GM12891 (cell line): Measurements from ENCODE around the gene PDLIM7.
A peak's percentile ranks its signal among the peaks of the same experiment; 100 is the strongest.
"Not testable (repeated sequence)": the region's sequence is repeated elsewhere in the genome, so short reads cannot be mapped to it uniquely, and the experiment has no call there.

Experiments used
- DNase-seq: peaks from one replicate; pipeline ENCODE4 v3.0.0; 2011; ENCODE audit warnings: low spot score; ENCODE audit not compliant: insufficient read length
- FAIRE-seq: peaks from 2 replicates; lab custom pipeline; 2011; peaks lifted over from hg19 to GRCh38; lab: Jason Lieb, UNC
- PAX5 ChIP-seq: IDR thresholded peaks from 2 replicates; pipeline ENCODE4 v1.6.1; 2011; ENCODE audit warnings: low read length, moderate library complexity, mild to moderate bottlenecking; ENCODE audit not compliant: insufficient read depth, severe bottlenecking
- POLR2A ChIP-seq: IDR thresholded peaks from 2 replicates; pipeline ENCODE4 v1.6.1; 2011; ENCODE audit warnings: low read depth, low read length, control low read depth
- POLR2AphosphoS5 ChIP-seq: IDR thresholded peaks from 2 replicates; pipeline ENCODE4 v1.6.1; 2011; ENCODE audit warnings: low read depth, low read length, control low read depth
- POU2F2 ChIP-seq: IDR thresholded peaks from 2 replicates; pipeline ENCODE4 v1.6.1; 2011; ENCODE audit warnings: low read depth, mild to moderate bottlenecking, control low read depth, low read length, moderate library complexity
- SPI1 ChIP-seq: IDR thresholded peaks from 2 replicates; pipeline ENCODE4 v1.6.1; 2011; ENCODE audit warnings: low read depth, low read length, control low read depth
- TAF1 ChIP-seq: IDR thresholded peaks from 2 replicates; pipeline ENCODE4 v1.6.1; 2011; ENCODE audit warnings: low read depth, low read length, control low read depth

PDLIM7 gene

DNA sequence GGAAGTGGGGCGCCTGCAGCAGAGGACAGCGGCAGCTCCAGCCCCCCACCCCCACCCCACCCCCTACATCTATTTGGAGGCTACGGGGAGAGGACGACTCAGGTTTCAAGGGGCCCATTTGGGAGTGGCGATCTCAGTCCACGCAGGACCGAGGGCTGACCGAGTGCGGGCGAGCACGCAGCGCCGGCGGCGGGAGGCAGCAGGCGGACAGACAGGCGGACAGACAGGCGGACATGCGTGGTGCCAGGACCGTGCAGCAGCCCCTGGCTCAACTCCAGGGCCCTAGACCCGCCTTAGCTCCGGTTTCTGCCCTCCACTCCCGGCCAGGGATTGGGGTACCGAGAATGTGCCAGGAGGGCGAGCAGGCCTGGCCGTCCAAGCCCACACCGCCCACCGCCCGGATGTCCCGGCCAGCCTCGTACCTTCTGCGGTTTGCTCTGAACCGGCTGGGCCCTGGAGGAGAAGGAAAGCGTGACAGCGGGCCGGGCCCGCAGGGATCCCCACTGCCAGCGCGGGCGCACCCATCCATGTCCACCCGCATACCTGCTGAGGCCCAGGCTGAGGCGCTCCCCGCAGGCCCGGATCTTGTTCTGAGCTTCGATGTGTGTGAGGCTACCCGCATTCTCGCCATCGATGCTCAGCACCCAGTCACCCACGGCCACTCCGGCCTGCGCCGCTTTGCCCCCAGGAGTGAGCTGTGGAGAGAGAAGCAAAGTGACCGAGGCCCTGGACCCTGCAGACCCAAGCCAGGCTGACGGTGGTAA, 5.2 kb downstream of the PDLIM7 start:
- DNase-seq (no peak), FAIRE-seq (no peak)
- no peak for TF ChIP-seq POU2F2
- no peak for TF ChIP-seq POLR2A
- TF ChIP-seq PAX5 = no peak
- no peak for TF ChIP-seq TAF1
- no peak for TF ChIP-seq SPI1
- TF ChIP-seq POLR2AphosphoS5 = no peak

DNA sequence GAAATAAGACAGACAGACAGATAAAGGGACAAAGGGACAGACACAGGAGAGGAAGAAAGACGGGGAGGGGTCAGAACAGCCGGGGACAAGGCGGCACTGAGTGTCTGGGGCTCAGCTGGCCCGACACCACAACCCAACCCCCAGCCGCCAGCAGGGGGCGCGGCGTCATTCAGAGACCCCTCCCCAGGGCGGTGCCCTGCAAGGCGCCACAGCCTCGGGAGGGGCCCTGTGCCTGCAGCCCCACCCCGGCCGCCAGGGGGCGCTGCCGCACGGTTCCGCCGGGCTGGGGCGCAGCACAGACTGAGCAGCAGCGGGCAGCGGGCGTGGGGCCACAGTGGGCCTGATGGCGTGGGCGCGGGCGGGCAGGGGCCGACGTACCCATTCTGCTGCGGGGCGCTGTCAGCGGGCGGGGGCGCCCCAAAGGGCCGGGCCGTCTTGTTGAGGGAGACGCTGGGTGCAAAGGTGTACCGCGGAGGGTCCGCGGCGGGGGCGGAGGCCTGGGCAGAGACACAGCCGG, 5.9 kb downstream of the PDLIM7 start:
- TF ChIP-seq POU2F2 (no peak), PAX5 (no peak), TAF1 (no peak), POLR2A (no peak), SPI1 (no peak), POLR2AphosphoS5 (no peak)
- DNase-seq (no peak), FAIRE-seq (no peak)

DNA sequence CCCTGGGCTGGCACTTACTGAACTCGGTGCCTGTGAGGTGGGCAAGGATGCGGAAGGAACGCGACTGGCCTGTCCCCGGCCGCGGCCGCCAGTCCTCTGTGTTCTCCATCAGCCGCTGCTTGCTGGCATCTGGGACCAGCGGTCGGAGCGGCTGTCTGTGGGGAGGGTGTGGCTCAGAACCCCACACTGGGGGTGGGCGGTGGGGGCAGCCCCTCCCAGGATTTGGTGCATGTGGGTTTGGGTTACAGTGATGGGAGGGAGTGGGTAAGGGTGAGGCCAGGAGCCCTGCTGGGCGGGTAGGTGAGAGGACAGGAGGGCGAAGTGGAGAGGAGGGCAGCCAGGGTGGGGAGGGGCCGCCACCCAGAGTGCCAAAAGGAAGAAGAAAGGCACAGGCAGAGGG, 6.4 kb downstream of the PDLIM7 start:
- no peak for TF ChIP-seq POLR2AphosphoS5
- no peak for TF ChIP-seq PAX5
- TF ChIP-seq POU2F2 = no peak
- no peak for TF ChIP-seq SPI1
- no peak for TF ChIP-seq TAF1
- no peak for TF ChIP-seq POLR2A
- FAIRE-seq = no peak
- DNase-seq = no peak

DNA sequence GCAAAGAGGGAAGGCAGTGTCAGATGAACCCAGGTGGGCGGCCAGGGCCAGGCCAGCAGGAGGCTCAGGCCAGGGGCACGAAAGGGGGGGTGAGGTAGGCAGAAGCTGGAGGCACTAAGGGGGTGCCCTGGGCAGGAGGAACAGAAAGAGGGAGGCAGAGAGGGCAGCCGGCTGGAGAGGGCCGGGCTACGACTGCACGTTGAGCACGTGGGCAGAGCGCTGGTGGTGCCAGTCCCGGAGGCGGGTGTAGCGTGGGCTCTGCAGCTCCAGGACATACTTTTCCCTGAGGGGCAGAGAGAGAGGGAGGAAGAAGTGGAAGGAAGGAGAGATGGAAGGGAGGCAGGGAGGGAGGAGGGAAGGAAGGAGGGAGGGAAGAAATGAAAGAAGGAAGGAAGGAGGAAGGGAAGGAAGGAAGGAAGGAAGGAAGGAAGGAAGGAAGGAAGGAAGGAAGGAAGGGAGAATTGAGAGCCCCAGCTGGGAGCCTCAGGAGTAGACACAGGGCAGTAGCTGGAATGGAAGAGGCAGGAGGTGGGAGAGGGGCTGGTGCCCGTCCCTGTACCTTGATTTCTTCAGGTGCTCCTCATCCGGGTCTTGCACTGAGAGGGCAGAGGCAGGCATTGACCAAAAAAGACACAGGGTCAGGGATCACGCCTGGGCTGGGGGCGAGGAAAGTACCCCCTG, 7.0 kb downstream of the PDLIM7 start:
- DNase-seq (no peak), FAIRE-seq (no peak)
- TF ChIP-seq POLR2A (no peak), POLR2AphosphoS5 (no peak), POU2F2 (no peak), TAF1 (no peak), SPI1 (no peak), PAX5 (no peak)

DNA sequence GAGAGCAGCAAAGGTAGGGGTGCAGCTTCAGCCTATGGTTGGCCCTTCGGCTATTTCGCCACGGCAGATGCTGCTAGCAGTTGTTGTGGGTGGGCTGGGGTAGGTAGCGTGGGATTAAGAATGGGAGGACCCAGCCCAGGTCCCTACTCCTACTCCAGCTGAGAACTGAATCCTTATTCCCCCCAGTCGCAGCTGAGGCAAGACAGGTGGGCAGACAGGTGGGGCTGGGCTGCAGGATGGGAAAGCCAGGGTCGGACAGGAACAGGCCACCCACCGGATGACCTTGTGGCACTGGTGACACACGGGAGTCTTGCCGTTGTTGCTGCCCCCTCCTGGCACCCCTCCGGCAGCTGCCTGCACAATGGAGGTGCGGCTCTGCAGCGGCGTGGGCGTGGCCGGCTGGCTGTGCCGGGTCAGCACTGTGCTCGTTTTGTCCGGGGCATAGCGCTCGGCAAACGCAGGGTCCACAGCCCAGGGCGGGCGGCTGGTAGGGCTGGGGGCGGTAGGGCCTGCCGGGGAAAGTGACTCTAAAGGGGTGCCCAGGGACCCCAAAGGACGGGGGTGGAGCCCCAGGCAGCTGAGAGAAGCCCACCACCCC, 8.2 kb downstream of the PDLIM7 start:
- DNase-seq (no peak), FAIRE-seq (no peak)
- TF ChIP-seq POU2F2 = no peak
- TF ChIP-seq PAX5 = no peak
- no peak for TF ChIP-seq POLR2AphosphoS5
- TF ChIP-seq POLR2A = no peak
- no peak for TF ChIP-seq SPI1

DNA sequence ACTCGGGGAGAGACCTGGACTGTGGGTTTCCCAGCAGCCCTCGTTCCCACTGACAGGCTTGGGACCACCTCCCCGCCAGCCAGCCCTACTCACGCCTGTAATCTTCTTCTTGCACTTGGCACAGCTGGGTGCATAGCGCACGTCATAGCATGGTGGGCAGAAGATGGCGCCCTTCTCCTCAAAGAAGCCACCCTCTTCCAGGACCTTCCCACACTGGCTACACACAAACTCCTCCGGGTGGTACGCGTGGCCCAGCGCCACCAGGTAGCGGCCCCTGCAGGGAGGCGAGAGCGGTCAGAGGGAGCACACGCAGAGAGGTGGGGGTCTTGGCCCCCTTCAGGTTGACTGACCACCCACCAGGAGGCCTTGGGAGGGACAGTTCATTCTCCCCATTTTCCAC, 9.4 kb downstream of the PDLIM7 start:
- no peak for DNase-seq

DNA sequence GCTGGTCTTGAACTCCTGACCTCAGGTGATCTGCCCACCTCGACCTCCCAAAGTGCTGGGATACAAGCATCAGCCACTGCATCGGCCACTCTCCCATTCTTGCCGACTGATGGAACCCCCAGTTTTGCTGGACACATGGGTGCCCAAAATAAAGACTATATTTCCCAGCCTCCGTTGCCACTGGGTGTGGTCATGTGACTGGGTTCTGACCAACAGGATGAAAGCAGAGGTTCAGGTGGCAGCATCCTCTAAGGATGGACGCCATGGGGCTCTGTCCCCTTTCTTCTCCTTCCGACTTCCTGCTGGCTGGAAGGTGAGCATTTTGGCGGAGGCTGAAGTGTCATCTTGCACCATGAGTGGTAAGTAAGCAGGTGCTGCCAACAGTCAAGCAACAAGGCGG, 10.3 kb downstream of the PDLIM7 start:
- no peak for FAIRE-seq
- DNase-seq = no peak
- TF ChIP-seq POLR2AphosphoS5 = no peak
- TF ChIP-seq PAX5 = no peak
- TF ChIP-seq TAF1 = no peak
- no peak for TF ChIP-seq POLR2A
- no peak for TF ChIP-seq POU2F2
- no peak for TF ChIP-seq SPI1

More for the DNA sequence above, 9.4 kb downstream of the PDLIM7 start:
- TF ChIP-seq POLR2A (no peak), POU2F2 (no peak), SPI1 (no peak), PAX5 (no peak), TAF1 (no peak), POLR2AphosphoS5 (no peak)
- no peak for FAIRE-seq

DNA sequence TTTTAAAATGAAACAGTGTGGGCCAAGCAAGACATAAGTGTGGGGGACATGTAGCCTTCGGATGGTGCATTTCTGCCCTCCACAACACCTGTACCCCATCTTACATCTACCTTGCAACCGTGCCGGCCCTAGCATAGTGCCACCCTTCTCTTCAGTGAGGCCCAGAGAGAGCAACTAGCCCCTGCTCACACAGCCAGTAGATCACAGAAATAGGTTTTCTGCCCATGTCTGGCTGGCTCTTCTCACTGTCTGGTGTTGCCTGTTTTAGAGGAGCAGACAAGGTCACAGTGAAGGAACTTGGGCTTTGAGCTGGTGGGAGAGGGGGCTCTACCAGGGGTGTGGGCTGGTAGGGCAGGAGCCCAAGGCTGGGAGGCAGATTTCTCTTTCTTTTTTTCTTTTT, 11.1 kb downstream of the PDLIM7 start:
- TF ChIP-seq SPI1 (no peak), POU2F2 (no peak), POLR2AphosphoS5 (no peak), POLR2A (no peak; the same call in 1 of the 2 replicates), PAX5 (no peak), TAF1 (no peak)
- FAIRE-seq (no peak), DNase-seq (no peak)

DNA sequence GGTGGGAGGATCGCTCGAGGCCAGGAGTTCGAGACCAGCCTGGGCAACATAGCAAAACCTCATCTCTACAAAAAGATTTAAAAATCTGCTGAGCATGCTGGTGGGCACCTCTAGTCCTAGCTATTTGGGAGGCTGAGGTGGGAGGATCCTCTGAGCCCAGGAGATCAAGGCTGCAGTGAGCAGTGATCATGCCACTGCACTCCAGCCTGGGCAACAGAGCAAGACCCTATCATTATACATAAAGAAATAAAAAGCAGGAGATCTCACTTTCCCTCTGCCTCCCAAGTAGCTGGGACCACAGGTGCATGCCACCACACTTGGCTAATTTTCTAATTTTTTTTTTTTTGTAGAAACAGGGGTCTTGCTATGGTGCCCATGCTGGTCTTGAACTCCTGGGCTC, 11.7 kb downstream of the PDLIM7 start:
- not testable (repeated sequence) for FAIRE-seq

DNA sequence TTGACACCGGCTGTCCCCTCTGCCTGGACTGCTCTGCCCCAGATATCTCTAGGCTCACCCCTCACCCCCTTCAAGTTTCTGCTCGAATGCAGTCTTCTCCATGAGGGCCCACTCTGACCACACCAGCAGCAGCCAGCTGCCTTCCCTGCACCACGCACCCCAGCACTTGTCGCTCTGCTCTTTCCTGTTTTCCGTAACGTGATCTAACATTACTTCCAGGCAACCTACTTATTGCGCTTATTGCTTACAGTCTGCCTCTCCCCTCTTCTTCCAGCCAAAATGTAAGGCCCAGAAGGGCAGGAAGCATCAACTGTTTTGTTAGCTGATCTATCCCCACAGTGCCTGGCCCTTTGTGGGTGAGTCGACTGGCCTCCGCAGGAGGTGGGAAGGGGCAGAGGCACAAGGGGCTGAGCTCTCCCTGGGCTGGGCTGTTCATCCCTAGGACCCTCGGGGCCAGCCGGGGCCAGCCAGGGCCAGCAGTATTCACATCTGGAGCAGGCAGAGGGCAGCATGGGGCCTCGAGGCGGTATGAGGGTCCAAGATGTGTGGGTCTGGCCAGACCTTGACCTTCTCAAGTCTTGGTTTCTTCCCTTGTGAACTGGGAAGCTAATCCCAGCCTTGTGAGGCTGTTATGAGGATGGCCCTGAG, 12.4 kb downstream of the PDLIM7 start:
- DNase-seq (no peak), FAIRE-seq (peak; percentile 48)
- TF ChIP-seq SPI1 (no peak), POU2F2 (no peak), POLR2AphosphoS5 (0 out of 2 replicates have a peak, but pooled peaks have one; percentile 5), TAF1 (no peak)

More for the DNA sequence above, 11.7 kb downstream of the PDLIM7 start:
- DNase-seq = not testable (repeated sequence)
